Hematopoietic multipotent progenitor cell treated with erythropoietin and hydrocortisone succinate and interleukin-3 and kit ligand, for 4 days (in vitro differentiated cells): Measurements from ENCODE around the gene TTC34.
A peak's percentile ranks its signal among the peaks of the same experiment; 100 is the strongest.
"Not testable (repeated sequence)": the region's sequence is repeated elsewhere in the genome, so short reads cannot be mapped to it uniquely, and the experiment has no call there.

Experiments
- DNase-seq: peaks from one replicate; pipeline ENCODE4 v3.0.0-alpha.2; 2015

Gene TTC34

DNA sequence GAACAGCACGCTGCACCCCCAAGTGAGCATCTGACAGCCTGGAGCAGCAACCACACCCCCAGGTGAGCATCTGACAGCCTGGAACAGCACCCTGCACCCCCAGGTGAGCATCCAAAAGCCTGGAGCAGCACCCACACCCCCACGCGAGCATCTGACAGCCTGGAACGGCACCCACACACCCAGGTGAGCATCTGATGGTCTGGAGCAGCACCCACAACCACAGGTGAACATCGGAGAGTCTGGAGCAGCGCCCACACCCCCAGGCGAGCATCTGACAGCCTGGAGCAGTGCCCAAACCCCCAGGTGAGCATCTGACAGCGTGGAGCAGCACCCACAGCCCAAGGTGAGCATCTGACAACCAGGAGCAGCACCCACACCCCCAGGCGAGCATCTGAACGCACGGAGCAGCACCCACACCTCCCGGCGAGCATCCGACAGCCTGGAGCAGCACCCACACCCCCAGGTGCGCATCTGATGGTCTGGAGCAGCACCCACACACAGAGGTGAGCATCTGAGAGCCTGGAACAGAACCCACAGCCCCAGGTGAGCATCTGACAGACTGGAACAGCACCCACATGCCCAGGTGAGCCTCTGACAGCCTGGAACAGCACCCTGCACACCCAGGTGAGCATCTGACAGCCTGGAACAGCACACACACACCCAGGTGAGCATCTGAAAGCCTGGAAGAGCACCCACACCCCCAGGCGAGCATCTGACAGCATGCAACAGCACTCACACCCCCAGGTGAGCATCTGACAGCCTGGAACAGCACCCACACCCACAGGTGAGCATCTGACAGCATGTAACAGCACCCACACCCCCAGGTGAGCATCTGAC, 145.7 kb downstream of the TTC34 start:
- DNase-seq = peak; percentile 42

- peak; percentile 51 for DNase-seq
Observed at GRCh38 chr1:2654443-2654948, 147.0 kb downstream of the TTC34 start.

- DNase-seq = peak; percentile 21
Observed at GRCh38 chr1:2653741-2654442, 147.6 kb downstream of the TTC34 start.

DNA sequence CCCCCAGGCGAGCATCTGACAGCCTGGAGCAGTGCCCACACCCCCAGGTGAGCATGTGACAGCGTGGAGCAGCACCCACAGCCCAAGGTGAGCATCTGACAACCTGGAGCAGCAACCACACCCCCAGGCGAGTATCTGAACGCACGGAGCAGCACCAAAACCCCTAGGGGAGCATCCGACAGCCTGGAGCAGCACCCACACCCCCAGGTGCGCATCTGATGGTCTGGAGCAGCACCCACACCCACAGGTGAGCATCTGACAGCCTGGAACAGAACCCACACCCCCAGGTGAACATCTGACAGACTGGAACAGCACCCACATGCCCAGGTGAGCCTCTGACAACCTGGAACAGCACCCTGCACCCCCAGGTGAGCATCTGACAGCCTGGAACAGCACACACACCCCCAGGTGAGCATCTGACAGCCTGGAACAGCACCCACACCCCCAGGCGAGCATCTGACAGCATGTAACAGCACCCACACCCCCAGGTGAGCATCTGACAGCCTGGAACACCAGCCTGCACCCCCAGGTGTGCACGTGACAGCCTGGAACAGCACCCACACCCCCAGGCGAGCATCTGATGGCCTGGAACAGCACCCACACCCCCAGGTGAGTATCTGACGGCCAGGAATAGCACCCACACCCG, 148.4 kb downstream of the TTC34 start:
- not testable (repeated sequence) for DNase-seq

GRCh38 chr1:2652152-2652925, 149.2 kb downstream of the TTC34 start:
- DNase-seq = not testable (repeated sequence)

DNA sequence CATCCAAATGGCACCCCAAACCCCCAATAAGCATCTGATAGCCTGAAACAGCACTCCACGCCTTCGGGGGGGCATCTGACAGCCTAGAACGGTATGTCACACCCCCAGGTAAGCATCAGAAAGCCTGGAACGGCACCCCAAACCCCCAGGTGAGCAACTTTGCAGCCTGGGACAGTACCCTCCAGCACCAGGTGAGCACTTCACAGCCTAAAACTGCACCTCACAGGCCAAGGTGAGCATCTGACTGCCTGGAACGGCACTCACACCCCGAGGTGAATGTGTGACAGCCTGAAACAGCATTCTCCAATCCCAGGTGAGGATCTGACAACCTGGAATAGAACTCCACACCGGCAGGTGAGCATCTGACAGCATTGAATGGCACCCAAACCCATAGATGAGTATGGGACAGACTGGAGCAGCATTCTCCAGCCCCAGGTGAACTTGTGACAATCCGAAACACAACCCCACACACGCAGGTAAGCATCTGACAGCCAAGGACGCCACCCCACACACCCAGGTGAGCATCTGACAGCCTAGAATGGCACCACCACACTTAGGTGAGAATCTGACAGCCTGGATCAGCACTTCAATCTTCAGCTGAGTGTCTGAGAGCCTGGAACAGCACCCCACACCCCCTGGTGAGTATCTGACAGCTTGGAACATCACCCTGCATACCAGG, 150.4 kb downstream of the TTC34 start:
- DNase-seq = no peak

DNA sequence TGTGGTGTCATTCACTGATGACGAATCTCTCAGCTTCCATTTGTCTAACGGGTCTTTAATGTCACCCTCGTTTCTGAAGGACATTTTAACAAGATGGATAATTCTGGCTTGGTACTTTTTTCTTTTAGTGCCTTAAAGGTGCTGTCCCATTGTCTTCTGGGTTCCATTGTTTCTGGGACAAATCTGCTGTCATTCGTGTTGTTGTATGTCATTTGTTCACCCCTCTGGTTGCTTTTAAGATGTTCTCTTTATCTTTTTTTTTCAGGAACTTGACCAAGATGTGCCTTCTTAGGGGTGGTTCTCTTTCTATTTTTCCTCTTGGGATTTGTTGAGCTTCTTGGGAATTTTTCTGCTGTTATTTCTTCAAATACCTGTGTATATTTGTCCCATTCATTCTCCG, 154.7 kb downstream of the TTC34 start:
- DNase-seq = no peak

- DNase-seq = no peak
Observed at GRCh38 chr1:2645776-2646175, 155.7 kb downstream of the TTC34 start.

- DNase-seq = no peak
Observed at GRCh38 chr1:2645143-2645542, 156.3 kb downstream of the TTC34 start.

GRCh38 chr1:2644591-2645101, 156.8 kb downstream of the TTC34 start:
- no peak for DNase-seq

DNA sequence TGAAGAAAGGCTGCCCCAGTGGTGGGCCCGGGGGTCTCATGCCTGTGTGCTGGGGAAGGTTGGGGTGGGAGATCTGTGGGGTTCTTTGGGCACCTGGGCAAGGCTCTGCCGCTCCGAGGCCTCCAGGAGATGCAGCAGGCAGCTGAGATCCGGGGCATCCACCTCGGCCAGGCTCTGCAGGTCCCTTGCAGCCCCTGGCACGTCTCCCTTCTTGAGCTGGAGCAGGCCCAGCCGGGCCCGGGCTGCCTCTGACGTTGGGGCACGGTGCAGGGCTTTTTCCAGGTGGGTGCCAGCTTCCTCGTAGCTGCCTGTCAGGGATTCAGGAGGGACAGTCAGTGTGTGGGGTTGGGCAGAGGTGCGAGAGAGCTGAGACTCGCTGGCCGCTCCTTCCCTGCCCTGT, 157.3 kb downstream of the TTC34 start:
- DNase-seq = no peak

- no peak for DNase-seq
Observed at GRCh38 chr1:2643414-2644077, 157.9 kb downstream of the TTC34 start.

DNA sequence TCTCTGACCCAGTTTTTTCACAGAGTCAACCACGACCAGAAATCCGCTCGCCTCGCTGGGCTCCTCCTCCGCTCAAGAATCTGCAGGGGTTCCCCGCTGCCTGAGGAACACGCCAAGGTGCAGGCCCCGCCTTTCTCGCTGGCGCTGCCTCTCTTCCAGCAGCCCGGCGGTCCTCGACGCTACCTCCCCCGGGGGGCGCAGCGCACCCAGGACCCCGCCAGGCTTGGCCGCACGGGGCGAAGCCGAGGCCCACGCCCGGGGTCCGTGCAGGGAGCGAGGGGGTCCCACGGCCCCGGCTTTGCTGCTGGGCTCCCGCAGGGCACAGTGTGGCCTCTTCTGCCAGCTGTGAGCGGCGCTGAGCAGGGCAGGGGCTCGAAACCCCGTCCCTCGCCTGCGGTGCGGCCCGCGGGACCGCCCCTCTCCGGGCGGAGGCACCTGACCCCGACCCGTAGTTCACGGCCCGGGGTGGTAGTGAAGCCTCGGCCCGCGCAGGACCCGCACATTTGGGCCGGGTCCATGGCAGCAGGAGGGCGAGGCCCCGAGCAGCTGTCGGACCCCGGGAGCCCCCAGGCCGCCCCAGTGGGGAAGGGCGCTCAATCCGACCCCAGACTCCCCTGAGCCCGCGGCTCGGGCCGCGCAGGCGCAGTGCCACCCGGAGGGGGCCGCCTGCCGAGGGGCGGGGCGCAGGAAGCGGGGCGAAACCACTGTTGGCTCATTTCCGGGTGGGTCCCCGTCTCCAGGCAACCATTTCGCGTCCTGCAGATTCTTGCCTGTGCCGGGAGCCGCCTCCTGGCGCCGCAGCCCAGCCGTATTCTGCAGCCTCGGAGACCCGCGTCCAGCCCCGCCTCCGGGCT, 158.7 kb downstream of the TTC34 start:
- peak; percentile 97 for DNase-seq

DNA sequence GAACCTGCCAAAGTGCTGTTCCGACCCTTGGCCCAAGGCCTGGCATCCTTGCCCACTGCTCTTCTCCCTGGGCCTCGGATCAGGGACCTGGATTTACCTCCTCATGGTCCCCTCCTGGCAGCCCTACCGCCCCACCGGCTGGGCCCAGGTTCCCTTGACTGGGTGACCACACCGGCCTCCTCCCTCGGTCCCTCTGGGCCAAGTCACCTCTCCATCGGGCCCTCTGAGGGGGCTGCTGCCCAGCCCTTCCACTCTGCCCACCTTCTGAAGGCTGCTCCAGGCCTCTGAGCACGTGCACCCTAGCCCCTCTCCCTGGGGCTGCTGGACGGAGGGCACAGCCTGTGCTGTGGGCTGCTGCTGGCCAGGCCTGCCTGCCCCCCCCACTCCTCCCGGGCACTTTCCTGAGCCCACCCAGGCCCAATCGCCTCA, 159.3 kb downstream of the TTC34 start:
- no peak for DNase-seq

DNA sequence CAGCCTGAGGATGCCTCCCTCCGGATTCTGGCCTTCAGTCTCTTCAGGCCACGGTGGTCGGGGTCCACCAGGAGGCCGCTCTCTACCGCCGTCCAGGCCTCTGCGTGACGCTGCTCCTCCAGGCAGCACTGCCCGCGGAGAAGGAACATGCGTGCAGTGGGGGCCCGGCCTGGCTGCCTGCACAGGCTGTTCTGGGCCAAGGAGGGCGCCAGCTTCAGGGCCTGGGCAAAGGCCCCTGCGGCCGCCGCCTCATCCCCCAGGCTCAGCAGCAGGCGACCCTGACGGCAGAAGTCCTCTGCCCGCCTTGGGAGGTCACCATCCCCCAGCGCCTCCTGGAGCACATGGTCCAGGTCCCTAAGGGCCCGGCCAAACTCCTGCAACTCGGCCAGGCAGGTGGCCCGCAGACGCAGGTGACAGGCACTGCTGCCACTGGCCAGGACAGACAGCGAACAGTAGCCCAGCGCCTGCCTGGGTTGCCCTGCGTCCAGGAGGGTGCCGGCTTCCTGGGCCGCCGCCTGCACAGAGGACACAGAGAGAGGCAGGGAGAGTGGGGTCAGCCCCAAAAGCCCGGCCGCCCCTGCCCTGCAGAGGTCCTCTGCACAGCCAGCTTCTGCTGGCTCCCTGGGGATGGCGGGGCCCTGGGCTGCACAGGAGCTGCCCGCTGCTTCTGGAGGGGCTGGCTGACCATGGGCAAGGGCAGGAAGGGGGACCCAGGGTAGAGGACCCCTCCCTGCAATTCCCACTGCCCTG, 159.9 kb downstream of the TTC34 start:
- no peak for DNase-seq

- no peak for DNase-seq
Observed at GRCh38 chr1:2640626-2641025, 160.9 kb downstream of the TTC34 start.

- DNase-seq = no peak
Observed at GRCh38 chr1:2639607-2640521, 161.6 kb downstream of the TTC34 start.

DNA sequence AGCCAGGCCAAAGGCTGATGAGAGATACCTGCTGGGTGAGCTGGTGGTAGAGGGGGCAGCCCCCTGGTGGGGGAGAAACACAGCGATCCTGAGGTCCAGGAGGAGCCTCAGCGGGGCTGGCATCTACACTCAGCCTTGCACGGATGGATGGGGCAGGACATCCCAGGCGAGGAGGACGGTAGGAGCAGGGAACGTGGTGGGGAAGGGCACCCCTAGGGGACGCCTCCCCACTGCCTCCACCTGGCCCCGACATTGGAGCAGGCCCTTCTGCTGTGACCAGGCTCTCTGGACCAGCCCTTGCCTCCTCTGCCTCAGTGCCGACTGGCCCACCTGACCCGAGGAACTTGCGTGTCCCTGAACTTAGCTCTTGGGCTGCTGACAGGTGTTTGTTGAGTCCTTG, 162.3 kb downstream of the TTC34 start:
- no peak for DNase-seq
